GDM1 (cell line): ENCODE measurements around the gene ODAPH.

ENCODE experiments used
- DNase-seq: peaks from one replicate; lab custom pipeline; 2025; lab: John Stamatoyannopoulos, UW

The ODAPH gene

GRCh38 chr4:75544870-75545269, 11.0 kb upstream of the ODAPH start:
- DNase-seq = no peak

- DNase-seq = no peak
Observed at GRCh38 chr4:75545526-75545925, 10.3 kb upstream of the ODAPH start.

- DNase-seq = no peak
Observed at GRCh38 chr4:75547647-75548387, 8.0 kb upstream of the ODAPH start.

DNA sequence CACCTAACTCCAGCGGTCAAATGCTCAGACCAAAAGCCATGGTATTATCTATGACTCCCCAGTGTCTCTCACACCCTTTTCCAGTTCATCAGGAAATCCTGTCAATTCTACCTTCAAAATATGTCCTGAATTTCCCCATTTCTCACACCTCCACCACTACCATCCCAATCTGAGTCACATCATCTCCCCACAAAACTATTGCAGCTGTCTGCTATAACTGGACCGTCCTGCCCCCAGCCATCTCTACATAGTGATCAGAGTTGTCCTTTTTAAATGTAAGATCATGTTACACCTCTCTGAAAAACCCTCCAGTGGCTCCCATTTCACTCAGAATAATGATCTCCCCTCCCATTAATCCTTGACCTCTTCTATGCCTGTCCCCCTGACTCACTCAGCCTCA, 6.8 kb upstream of the ODAPH start:
- no peak for DNase-seq

GRCh38 chr4:75552452-75552851, 3.4 kb upstream of the ODAPH start:
- DNase-seq = no peak

- DNase-seq = no peak
Observed at GRCh38 chr4:75557696-75558095, 1.8 kb downstream of the ODAPH start.

DNA sequence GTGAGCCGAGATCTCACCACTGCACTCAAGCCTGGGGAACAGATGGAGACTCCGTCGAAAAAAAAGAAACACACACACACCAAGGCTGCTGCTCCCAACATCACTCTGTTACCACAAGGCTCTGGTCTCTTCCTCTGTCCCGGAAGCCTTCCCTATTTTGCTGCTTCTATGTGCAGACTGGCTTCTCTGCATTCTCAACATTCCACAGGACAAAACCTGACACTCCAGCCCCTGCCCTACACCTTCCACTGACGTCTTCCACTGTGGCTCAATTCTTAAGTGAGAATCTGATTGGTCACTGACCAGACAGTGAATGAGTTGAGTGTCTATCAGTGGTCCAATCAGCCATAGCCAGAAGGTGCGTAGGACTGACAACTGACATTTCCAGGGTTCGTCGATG, 5.9 kb downstream of the ODAPH start:
- DNase-seq = no peak

- no peak for DNase-seq
Observed at GRCh38 chr4:75564023-75564422, 8.2 kb downstream of the ODAPH start.

DNA sequence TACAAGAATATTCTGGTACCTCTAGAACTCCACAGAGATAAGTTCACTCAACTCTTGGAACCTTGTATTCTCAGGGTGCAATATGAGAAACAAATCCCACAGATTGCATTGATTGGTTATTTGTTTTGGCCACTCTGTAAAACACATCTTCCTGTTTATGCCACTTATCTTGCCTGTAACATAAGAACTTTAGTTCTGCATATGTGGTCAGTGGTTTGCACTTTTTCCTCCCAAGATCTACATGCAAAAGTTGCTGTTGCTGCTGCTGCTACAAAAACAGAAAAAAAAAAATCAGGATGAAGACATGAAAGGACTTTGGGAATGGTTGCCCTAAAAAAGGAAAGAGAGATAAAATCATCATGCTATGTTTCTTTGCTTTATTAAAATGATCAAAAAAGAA, 9.6 kb downstream of the ODAPH start:
- DNase-seq = peak; percentile 11

DNA sequence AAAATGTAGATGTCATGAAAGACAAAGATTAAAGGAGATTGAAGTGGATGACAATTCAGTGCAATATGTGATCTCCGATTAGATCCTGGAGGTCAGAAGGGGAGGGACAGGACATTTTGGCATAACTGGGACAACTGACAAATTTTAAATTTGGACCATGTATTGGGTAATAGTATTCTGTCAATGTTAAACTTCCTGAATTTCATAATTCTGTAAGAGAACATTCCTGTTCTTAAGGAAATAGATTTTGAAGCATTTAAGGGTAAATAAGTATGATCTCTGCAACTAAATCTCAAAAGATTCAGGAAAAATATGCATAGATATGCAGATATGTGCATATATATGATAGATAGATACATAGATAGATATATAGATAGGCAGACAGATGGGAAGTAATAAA, 11.0 kb downstream of the ODAPH start:
- no peak for DNase-seq

DNA sequence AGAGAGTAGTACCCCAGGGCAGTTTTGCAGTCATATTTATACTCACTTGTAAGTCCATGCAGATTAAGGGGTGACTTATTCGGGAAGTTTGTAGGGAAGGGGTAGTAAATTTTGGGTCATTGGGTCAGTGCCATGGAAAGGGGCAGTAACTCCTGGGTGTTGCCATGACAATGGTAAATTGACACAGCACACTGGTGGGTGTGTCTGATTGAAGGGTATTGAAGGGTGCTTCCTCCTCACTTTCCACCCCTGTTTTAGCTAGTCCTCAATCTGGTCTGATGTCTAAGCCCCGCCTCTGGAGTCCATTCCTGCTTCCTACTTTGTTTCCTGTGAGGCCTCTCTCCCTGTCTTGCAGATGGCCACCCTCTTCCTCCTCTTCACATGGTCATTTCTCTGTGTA, 11.9 kb downstream of the ODAPH start:
- DNase-seq = no peak

DNA sequence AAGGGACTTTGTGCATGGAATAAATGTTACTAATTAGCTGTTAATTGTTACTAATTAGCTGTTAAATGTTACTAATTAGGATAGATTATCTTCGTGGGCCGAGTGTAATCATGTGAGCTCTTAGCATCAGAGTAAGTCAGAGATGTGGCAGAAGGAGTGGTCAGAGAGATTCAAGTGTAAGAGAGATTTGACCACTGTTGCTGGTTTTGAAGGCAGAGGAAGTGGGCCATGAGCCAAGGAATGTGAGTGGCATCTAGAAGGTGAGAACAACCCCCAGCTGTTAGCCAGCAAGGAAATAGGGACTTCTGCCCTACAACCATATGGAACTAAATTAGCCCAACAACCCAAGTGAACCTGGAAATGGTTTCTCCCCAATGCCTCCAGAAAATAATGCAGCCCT, 28.2 kb downstream of the ODAPH start:
- DNase-seq = no peak

- DNase-seq = no peak
Observed at GRCh38 chr4:75593393-75593792, 37.5 kb downstream of the ODAPH start.

DNA sequence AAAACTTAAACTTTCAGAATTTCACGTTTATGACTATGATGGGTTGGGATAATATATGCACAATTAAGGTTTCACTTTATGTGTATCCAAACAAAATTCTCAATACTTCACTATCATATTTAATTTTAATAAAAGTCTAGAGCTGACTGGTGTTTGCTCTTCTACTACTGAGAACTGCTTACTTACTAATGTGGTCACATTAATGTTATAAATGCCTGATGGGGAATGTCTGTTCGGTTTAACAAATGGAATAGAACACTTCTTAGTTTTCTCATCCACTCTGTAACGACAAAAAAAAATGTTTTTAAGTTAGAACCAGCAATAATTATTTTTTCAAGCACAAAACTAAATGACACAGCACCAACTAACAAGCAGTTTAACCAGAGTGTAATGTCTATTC, 40.2 kb downstream of the ODAPH start:
- DNase-seq = no peak

- DNase-seq = no peak
Observed at GRCh38 chr4:75598390-75598789, 42.5 kb downstream of the ODAPH start.

- no peak for DNase-seq
Observed at GRCh38 chr4:75599647-75600046, 43.8 kb downstream of the ODAPH start.

- DNase-seq = no peak
Observed at GRCh38 chr4:75605928-75606327, 50.1 kb downstream of the ODAPH start.

GRCh38 chr4:75612306-75612705, 56.4 kb downstream of the ODAPH start:
- no peak for DNase-seq
